HG03565 (cell line): ENCODE data around the gene RELL1.

Source experiments
- ATAC-seq: cut with Tn5 transposase; IDR thresholded peaks from one replicate; pipeline ENCODE4 v1.9.1; 2021; ENCODE audit warnings: mild to moderate bottlenecking, moderate library complexity; ENCODE audit not compliant: unreplicated experiment

The RELL1 gene

GRCh38 chr4:37667197-37668100 is 18.7 kb downstream of the RELL1 start:
- ATAC-seq: no peak

GRCh38 chr4:37666625-37667071 is 19.5 kb downstream of the RELL1 start:
- ATAC-seq: no peak

- no peak for ATAC-seq
Observed at GRCh38 chr4:37665333-37666320, 20.5 kb downstream of the RELL1 start.

- ATAC-seq: no peak
Observed at GRCh38 chr4:37664696-37665095, 21.5 kb downstream of the RELL1 start.

- no peak for ATAC-seq
Observed at GRCh38 chr4:37663552-37663951, 22.6 kb downstream of the RELL1 start.

GRCh38 chr4:37662861-37663390 is 23.2 kb downstream of the RELL1 start:
- ATAC-seq: no peak

GRCh38 chr4:37662251-37662650 is 23.9 kb downstream of the RELL1 start:
- no peak for ATAC-seq

- ATAC-seq: no peak
Observed at GRCh38 chr4:37661772-37662171, 24.4 kb downstream of the RELL1 start.

- ATAC-seq: no peak
Observed at GRCh38 chr4:37659696-37660095, 26.5 kb downstream of the RELL1 start.

GRCh38 chr4:37656649-37657048 is 29.5 kb downstream of the RELL1 start:
- ATAC-seq: no peak

- ATAC-seq: no peak
Observed at GRCh38 chr4:37653601-37654000, 32.6 kb downstream of the RELL1 start.

- ATAC-seq: no peak
Observed at GRCh38 chr4:37652747-37653527, 33.2 kb downstream of the RELL1 start.

GRCh38 chr4:37651781-37652377 is 34.3 kb downstream of the RELL1 start:
- ATAC-seq: no peak

GRCh38 chr4:37650481-37650880 is 35.7 kb downstream of the RELL1 start:
- no peak for ATAC-seq

- no peak for ATAC-seq
Observed at GRCh38 chr4:37649268-37649667, 36.9 kb downstream of the RELL1 start.

GRCh38 chr4:37648084-37648817 is 37.9 kb downstream of the RELL1 start:
- ATAC-seq: no peak

- no peak for ATAC-seq
Observed at GRCh38 chr4:37646247-37646646, 39.9 kb downstream of the RELL1 start.

GRCh38 chr4:37645736-37646135 is 40.4 kb downstream of the RELL1 start:
- no peak for ATAC-seq

- ATAC-seq: no peak
Observed at GRCh38 chr4:37644962-37645361, 41.2 kb downstream of the RELL1 start.
